ENCODE data around the gene ARHGAP40. TPM values are rescaled to one million over a fixed set of nuclear protein-coding genes. Genes with fewer than 3 reads are reported as not detected.

Gene ARHGAP40
- not detected in 2 replicates for total RNA-seq (2014; rRNA removed; shearing (Covaris generic))

DNA sequence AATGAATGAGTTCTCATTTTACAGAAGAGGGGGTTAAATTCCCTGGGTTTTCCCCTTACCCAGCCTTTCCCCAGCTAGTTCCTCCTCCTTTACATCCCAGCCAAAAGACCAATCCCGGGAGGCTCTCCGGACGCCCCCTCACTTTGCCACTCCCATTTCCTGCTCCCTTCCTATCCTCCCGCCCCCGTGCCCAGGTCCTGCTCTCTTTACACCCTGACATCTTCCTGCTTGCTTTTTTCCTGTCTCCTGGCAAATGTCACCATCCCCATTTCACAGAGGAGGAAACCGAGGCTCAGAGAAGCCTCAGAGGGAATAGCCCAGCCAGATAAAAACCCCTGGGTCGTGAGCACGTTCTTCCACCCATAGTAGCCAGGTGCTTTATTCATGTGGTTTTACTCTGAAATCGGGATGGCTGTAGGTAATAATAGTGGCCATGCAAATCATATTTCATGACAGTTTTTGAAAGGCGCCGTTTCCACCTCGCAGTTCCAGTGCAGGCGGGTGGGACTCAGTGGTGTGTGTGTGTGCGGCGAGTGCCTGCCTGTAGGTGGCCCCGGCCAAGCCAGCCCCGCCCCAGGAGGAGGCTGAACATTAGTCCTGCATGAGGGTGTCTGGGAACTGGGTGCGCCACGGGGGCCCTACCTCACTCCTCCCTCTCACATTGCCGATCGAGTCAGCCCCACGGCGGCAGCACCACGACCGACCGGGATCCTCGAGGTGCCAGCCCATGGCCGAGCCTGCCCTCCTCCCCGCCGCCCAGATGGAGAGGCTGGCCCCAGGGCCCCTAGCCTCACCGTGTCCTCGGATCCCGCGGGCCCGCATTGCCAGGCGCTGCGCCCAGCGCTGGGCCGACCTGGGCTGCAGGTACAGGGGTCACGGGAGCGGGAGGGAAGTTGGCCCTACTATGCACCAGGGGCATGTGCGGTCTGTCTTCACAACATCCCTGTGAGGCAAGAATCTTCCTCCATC, at the start of gene ARHGAP40:
ARHGAP40 (plus strand) TSS at position 594 of the 969 bp plus-strand sequence.
- DNase-seq (ENCODE audit: low spot score), result no peak

DNA sequence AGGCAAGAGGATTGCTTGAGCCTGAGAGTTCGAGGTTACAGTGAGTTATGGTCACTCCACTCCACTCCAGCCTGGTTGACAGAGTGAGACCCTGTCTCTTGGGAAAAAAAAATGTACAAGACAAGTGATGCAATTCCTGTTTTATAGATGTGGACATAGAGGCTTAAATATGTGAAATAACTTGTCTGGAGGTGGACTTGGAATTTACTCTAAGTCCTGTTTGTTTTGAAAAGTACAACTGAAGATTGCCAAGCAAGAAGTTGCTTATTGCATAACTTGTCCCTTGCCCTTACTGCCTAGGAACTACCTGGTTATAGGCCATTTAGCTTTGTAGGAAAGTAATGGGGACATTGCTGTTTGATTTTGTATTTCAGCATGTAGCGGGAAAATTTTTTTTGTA, 46.6 kb upstream of the ARHGAP40 start:
- no peak for DNase-seq (ENCODE audit: low spot score)

DNA sequence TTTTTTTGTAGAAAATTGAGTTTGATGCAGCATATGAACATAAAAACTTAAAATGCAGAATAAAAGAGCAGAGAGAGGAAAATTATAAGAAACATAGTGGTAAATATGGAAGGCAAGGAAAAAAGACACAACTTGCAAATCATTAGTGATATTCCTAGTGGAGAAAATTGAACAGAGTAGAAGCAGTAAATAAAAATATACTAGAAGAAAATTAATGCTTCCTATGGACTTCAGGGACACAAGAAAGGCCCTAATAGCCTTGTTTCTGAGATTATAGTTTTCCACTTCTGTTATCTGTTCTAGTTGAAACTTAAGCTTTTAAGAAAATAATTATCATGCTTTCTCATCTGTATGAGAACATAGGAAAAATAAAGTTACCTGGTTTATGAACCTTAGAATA, 46.2 kb upstream of the ARHGAP40 start:
- DNase-seq (ENCODE audit: low spot score), result no peak

DNA sequence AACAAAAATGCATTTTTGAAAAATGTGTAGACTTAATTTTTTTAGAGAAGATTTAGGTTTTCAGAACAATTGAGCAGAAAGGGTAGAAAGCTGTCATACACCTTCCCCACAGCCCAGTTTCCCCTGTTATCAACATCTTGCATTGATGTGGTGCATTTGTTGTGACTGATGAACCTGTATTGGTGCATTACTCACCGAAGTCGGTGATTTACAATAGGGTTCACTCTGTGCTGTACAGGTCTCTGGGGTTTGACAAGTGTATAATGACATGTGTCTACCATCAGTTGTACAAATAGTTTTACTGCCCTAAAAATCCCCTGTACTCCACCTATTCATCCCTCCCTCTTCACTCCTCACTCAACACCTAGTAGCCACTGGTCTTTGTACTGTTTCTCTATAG, 44.4 kb upstream of the ARHGAP40 start:
- DNase-seq (ENCODE audit: low spot score), result no peak

DNA sequence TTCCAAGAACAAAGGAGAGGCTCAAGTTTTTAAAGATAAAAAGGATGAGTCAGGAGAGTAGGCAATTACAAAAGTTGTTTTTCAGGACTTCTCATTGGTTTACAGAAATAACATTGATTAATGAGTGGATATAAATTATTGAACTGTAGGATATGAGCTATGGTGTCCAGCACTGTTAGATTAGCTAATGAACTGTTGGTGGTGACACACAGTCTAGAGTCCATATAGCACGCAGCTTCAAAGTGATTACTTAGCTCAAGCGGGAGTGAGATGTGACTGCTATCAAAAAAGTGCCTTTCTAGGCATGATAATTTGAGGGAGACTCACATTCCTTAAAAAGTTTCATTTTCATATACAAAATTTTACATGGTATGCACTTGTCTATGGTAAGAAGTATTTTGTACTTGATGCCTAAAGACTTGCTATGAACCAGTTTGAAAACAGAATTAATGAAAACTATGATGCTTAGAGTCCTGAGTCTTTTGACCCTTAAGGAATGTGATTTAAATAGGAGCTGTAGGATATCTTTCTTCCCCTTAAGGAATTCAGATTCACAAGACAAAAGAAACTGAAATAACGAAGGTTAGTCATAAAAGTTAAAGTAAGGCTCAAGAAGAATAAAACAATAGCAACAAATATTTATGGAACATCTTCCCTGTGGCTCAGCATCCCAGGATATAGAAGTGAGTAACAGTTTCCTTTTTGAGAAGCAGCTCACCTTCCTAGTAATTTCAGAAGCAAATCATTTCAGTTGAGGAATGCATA, 42.8 kb upstream of the ARHGAP40 start:
- no peak for DNase-seq (ENCODE audit: low spot score)

DNA sequence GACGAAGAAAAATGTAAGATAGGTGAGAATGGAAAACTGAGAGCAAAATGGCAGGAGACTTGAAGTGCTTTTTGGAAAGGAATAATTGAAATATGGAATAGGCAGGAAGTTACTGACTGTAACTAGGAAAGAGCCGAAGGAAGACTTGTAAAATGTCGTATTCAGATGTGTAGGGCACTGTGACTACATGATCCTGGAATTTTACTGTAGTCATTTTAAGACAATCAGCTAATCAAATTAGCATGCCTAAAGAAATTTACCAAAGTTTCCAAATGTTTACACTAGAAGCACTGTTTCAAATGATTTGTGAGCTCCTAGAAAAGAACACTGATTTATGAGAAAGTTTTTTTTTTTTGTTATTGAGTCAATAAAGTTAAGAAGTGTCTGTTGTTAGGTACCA, 41.8 kb upstream of the ARHGAP40 start:
- DNase-seq (ENCODE audit: low spot score), result no peak

DNA sequence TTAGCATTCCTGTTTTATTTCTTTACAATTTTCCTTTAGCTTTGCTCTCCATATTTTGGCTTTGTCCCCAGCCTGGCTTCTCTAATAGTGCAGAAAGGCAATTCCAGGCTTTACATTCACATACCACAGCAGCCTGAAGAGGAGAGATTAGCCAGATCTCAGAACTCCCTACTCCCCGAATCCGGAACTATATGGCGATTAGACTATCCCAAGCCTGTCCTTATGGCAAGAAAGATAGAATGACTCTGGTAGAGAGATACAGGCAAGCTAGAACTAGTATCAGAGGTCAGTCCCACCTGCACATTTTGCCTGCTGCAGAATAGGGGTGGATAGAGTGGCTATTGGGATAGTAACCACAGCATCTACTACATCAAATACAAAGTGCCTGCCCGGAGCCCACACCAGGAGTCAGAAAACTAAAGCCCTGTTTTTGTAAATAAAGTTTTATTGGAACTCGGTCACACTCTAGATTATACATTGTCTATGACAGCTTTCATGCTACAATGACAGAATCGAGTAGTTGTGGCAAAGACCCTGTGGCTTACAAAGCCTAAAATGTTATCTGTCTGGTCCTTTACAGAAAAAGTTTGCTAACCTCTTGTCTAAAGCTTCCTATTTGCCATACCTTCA, 37.7 kb upstream of the ARHGAP40 start:
- DNase-seq (ENCODE audit: low spot score), result no peak

DNA sequence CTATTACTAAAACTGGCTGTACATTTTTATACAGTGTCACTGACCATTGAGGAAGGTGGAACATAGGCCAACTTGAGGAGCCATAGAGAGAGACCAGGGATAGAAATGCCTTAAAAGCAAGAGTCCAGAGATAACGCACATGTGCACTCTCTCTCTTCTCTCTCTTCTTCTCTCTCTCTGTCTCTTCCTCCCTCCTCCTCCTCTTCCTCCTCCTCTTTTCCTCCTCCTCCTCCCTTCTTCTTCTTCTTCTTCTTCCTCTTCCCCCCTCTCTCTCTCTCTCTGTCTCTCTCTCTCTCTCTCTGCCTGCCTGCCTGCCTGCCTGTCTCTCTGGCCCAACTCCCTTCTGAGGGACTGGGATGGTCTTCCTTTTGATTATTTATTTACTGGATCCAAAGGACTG, 36.9 kb upstream of the ARHGAP40 start:
- DNase-seq (ENCODE audit: low spot score), result no peak

DNA sequence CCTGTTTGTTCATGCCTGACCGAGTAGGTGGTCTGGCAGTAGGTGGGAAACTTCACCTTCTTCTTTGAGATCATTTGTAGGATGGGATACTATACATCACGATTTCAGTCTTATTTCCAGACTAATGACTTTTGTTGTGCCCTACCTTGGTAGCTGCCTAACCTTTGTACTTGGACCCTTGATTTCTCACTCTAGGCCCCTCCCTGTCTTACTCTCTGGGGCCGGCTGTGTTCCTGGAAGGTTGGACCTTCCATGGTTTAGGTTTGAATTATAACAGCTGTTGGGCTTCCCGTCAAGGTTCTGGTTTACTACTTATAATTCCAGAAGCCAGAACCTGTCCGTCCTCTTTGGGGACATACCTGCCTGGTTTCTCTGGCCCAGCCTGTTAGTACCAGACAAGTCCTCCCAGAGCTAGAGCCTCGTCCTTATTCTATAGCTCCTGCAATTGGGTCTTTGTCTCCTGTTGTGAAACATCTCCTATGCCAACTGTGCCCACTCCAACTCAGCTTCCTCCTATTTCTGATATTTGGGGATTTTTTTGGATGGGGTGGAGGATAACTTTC, 35.5 kb upstream of the ARHGAP40 start:
- no peak for DNase-seq (ENCODE audit: low spot score)

DNA sequence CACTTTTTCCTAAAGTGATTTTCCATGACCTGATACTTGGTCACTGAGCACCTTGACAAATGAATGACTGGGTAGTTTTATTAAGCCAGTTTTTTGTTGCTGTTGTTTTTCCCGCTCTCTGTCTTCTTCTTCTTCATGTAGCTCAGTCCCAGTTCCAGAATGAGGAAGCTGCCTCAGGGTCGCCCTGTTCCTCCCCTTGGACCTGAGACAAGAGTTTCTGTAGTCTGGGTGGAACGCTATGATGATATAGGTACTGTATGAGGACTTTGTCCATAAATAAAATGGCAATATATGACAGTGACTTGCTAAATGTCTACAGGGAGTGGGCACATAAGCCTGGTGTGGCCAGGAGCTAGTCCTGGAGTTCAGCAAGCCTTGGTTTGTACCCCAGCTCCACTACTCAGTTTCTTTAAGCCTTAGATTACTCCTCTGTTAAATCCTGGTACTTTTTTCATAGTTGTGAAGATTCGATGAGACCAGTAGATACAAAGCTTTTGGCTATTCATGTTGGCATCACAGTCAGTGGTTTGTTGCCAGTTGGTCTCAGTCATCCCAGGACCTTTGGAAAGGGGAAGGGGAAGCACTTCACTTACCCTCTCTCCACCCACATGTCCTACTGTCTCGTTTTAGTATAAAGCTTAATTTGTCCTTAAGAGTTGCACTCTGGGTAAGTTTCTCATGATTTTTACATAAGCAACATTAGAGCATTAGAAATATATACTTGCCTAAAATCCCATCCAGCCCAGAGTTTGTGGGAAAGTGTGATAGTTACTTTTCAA, 31.7 kb upstream of the ARHGAP40 start:
- no peak for DNase-seq (ENCODE audit: low spot score)

DNA sequence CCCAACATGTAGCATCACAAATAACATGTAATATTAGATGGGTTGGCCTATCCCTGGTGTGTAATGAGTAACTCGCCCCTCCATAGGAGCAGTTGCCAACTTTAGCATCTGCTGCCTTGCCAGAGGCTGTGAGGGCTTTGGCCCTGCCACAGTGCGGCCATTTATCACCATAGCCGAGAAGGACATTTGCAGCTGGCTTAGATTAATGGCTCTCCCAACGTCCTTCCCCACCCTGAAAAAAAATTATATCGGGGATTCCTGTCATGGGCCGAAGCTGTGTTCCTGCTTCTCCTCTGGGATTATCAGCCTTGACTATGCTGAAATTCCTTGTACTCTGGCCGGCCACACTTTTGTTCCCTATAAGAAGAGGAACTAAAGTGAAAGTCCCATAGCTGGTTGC, 28.2 kb upstream of the ARHGAP40 start:
- DNase-seq (ENCODE audit: low spot score), result no peak

DNA sequence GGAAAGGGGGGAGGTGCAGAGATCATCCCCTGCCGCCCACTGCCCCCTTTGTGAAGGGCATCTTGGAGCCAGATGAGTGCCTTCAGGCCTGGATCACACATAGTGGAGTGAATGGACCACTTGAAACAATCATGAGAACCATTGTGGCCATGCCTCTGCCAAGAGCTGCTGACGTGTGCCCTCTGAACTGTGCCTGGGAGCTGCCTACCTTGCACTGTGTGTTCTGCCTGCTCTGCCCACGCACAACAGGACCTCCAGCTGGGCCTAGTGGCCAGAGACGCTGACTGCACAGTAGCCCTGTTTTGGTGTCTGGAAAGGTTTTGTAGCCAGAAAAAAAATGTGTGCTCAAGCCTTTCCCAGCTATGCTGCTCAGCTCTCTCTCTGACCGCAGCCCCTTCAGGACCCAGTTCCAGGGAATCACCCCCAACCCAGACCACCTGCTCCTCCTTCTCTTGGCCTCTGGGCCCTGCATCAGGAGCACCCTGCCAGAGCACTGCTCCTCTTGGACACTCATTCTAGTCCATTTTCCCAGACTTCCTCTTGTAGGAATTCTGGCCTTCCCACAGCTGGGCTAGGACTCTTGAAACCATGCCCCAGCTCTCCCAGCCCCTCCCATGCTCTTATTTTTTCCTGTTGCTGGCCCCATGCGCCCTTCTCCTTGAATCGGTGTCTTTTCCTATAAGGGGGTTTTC, 22.2 kb upstream of the ARHGAP40 start:
- DNase-seq (ENCODE audit: low spot score), result no peak

DNA sequence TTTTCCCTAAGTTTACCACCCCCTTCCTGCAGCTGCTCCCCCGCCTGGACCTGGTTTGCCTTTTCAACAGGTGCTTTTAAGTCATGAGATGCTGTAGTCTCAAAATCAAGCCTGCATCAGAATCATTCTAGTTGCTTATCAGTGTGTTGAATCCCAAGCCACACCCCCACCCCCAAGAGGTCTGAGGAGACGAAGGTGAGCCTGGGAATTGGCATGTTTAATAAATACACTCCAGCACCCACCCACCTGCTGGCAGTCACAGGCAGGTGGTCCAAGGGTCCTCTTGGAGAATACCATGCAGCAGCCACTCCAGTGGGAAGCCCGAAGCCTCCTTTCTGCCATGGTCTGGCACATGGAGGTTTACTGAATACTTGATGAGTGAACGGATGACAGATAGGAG, 21.7 kb upstream of the ARHGAP40 start:
- DNase-seq (ENCODE audit: low spot score), result no peak

DNA sequence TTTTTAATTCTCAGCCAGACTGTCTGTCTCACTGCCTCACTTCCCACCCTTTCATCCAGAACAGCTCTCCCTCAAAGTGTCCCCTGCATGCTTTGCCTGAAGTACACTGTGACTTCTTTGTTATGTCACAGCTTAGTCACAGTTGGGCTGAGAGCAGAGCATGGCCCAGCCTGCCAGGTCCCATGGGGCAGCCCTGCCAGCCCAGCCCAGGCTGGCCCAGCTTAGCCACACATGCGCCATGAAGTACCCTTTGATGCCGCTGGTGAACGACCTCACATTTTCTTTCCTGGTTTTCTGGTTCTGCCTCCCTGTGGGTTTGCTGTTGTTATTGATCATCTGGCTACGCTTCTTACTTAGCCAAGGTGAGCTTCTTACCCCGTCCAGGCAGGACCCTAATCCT, 20.6 kb upstream of the ARHGAP40 start, which contains the start of gene ADIG:
ADIG (plus strand) TSS at position 185 of the 400 bp plus-strand sequence; CDS start at position 239, 54 bp downstream.
- no peak for DNase-seq (ENCODE audit: low spot score)

DNA sequence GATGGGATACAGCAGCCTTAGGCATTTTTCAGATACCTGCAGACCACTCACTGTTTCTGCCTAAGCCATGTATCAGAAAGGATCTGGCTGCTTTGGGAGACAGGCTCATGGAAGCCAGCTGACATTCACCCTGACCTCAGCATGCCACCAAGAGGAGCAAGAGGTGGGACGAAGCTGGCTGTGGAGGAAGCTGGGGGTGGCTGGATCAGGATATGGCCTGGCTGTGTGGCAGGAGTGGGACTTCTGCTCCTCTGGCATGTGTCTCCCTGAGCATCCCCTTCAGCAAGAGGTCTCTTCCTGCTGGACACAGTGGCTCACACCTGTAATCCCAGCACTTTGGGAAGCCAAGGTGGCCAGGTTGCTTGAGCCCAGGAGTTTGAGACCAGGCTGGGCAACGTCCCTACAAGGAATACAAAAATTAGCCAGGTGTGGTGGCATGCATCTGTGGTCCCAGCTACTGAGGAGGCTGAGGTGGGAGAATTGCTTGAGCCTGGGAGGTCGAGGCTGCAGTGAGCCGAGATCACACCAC, 19.7 kb upstream of the ARHGAP40 start:
- DNase-seq (ENCODE audit: low spot score), result no peak

DNA sequence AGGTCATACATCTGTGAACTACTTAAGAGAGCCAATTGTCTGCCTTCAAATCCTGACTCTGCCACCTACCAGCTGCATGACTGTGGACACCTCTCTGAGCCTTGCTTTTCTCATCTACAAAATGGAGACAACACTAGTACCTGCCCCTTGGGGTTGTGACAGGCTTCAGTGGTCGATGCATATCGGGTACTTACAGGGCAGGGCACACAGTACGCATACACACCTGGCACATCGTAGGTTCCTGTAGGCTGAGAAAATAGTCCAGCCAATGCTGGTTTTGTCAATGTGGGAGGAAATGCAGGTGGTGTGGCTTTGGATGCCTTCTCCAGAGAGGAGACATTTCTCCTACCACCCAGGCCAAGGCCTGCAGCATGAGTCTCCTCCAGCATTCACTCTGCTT, 18.3 kb upstream of the ARHGAP40 start:
- no peak for DNase-seq (ENCODE audit: low spot score)

DNA sequence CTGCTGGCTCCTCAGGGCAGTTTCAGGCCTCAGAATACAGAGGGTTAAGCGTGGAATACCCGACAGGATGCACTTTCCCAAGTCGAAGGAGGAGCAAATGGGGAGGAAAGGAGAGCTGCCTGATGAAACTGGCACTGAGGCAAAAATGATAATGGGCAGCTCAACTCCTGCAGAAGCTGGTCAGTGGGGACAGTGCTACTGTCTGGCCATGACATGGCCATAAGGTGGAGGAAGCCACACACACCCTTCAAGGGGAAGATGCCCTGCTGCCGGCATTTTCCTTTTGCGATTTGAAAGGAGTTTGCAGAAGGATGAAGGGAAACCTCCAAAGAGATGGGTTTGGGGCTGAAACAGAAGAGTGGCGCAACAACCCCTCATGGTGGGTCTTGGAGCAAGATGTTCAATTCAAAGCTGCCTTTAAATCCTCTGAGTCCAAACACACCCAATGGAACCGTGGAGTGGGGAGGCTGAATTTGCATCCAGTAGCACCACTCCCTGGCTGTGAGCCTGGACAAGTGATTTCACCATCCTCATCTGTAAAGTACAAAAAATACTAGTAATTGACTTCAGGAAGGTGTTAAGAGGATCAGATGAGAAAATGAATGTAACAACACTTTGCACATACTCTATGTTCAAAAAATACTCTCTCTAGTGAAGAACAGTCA, 17.4 kb upstream of the ARHGAP40 start:
- no peak for DNase-seq (ENCODE audit: low spot score)

DNA sequence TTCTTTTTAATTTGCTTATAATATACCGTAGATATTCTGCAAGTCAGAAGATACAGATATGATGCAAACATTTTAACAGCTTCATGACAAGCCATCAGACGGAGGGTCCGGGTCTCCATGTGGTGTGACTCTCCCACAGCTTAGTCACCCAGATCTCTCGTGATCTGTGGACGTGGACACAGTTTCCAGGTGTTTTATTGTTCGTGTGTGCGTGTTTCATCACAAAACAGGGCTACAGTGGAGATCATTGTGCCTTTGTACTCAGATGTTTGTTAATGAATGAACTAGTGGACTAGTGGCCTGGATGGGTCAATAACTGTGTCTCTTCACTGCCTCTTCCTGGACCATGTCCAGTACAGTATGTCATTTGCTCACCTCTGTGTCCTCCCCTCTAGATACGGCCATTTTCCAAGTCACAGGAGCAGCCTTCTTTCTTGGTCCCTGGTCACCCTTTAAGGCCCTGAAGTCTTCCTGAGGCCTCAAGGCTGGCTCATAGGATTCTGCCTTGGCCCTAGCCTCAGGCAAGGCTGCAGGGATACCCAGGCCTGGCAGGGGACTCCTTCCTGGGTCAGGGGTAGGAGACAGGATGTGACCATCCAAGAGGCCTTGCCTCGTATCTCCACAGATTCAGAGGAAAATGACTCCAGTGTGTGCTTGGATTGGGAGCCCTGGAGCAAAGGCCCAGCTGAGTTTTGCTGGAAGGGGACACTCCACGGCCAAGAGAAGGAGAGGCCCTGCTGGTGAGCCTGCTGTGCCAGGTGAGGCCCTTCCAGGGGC, 16.0 kb upstream of the ARHGAP40 start:
- DNase-seq (ENCODE audit: low spot score), result no peak

DNA sequence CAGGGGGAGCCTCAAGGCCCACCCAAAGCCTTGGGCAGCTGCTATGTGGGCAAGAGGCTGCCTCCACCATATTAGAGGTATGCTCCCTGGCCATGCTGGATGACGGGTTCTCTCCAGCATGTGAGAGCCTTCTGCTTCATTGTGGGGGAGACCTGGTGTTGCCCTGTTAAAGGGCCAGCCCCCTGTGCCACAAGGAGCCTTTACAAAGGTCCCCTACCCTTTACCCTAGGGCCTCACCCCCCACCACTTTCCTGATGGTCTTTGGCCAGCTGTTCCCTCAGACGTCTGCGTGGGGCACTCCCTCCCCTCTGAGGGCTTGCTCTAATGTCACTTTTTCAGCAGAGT, 15.5 kb upstream of the ARHGAP40 start:
- no peak for DNase-seq (ENCODE audit: low spot score)
